Activated CD8-positive, alpha-beta T cell treated with anti-CD3 and anti-CD28 coated beads for 36 hours (primary cell): Measurements from ENCODE around the gene RFC5. TPM values are rescaled to one million over a fixed set of nuclear protein-coding genes. Genes with fewer than 3 reads are reported as not detected.

Source experiments
- ATAC-seq: fragments of 200-7000 bp; cut with Tn5 transposase; one replicate; pipeline ENCODE4 v1.10.0; 2021; ENCODE audit warnings: mild to moderate bottlenecking, moderate library complexity
- CTCF ChIA-PET: fragments of 350-600 bp; sonication (Branson Sonifier 250); formaldehyde crosslinking; loops from one replicate; lab custom pipeline; 2021; ENCODE audit warnings: antibody characterized with exemption; lab: Charles Lee
- POLR2A ChIA-PET: fragments of 350-600 bp; sonication (Branson Sonifier 250); formaldehyde crosslinking; loops from one replicate; lab custom pipeline; 2021; ENCODE audit warnings: antibody characterized with exemption; lab: Charles Lee
- DNase-seq: peaks from one replicate; pipeline ENCODE4 v3.0.0-alpha.2; 2020
- H3K27ac Mint-ChIP-seq: one replicate; pipeline ENCODE4 v1.8.0; 2021; ENCODE audit warnings: mild to moderate bottlenecking, mixed read lengths
- H3K27me3 Mint-ChIP-seq: one replicate; pipeline ENCODE4 v1.8.0; 2021; ENCODE audit warnings: mixed read lengths
- H3K36me3 Mint-ChIP-seq: one replicate; pipeline ENCODE4 v1.8.0; 2021; ENCODE audit warnings: low read depth, mixed read lengths
- H3K4me1 Mint-ChIP-seq: one replicate; pipeline ENCODE4 v1.8.0; 2021; ENCODE audit warnings: low read depth, mixed read lengths
- H3K4me3 Mint-ChIP-seq: one replicate; pipeline ENCODE4 v1.8.0; 2021; ENCODE audit warnings: mild to moderate bottlenecking, moderate library complexity, mixed read lengths
- H3K9me3 Mint-ChIP-seq: one replicate; pipeline ENCODE4 v1.8.0; 2021; ENCODE audit warnings: mixed read lengths
- intact Hi-C: fragments of 100-400 bp; cut with micrococcal nuclease; formaldehyde crosslinking; loops from one replicate; pipeline ENCODE4 v1.10.0; 2022
- total RNA-seq, 2 experiments: library from RNA; stranded (reverse); gene quantifications; one replicate each; pipeline ENCODE4 v1.2.3, GENCODE V29; 2021
- TF ChIP-seq, protein P1 (sequence below): fragments of 200-600 bp; IDR thresholded peaks from one replicate; pipeline ENCODE4 v1.8.0; 2022; ENCODE audit warnings: antibody characterized with exemption, mild to moderate bottlenecking

Gene RFC5
- total RNA-seq, 2 experiments from 2014 or later = 59.8 to 65.6 TPM

GRCh38 chr12:118029166-118029565 is 12.7 kb downstream of the RFC5 start:
- peaks cover 72% of the 10 kb centered on the region for H3K36me3 Mint-ChIP-seq
- intact Hi-C loops = no loop called here
- POLR2A ChIA-PET = no interaction called here
- H3K9me3 Mint-ChIP-seq = no peaks in the 10 kb centered on the region
- TF ChIP-seq, protein P1, sequence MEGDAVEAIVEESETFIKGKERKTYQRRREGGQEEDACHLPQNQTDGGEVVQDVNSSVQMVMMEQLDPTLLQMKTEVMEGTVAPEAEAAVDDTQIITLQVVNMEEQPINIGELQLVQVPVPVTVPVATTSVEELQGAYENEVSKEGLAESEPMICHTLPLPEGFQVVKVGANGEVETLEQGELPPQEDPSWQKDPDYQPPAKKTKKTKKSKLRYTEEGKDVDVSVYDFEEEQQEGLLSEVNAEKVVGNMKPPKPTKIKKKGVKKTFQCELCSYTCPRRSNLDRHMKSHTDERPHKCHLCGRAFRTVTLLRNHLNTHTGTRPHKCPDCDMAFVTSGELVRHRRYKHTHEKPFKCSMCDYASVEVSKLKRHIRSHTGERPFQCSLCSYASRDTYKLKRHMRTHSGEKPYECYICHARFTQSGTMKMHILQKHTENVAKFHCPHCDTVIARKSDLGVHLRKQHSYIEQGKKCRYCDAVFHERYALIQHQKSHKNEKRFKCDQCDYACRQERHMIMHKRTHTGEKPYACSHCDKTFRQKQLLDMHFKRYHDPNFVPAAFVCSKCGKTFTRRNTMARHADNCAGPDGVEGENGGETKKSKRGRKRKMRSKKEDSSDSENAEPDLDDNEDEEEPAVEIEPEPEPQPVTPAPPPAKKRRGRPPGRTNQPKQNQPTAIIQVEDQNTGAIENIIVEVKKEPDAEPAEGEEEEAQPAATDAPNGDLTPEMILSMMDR = no peak
- peaks cover 18% of the 10 kb centered on the region for H3K4me1 Mint-ChIP-seq
- no peak for DNase-seq
- CTCF ChIA-PET = no interaction called here
- no peak for ATAC-seq
- no peak overlapping the region for H3K4me3 Mint-ChIP-seq
- H3K27me3 Mint-ChIP-seq = no peaks in the 10 kb centered on the region
- H3K27ac Mint-ChIP-seq = peak overlapping the region; percentile 8

GRCh38 chr12:118032188-118032587 is 15.7 kb downstream of the RFC5 start:
- ATAC-seq = no peak
- peak overlapping the region; percentile 53 for H3K27ac Mint-ChIP-seq
- H3K4me3 Mint-ChIP-seq = no peak overlapping the region
- no peaks in the 10 kb centered on the region for H3K27me3 Mint-ChIP-seq
- TF ChIP-seq, protein P1 = no peak
- CTCF ChIA-PET = interaction anchor here (0.9 to 2.1 kb wide), 9 partner anchors 12 to 157 kb away, joined by 3 to 10 read pairs (median 4); partner anchors contain the start of gene RFC5
- peaks cover 76% of the 10 kb centered on the region for H3K36me3 Mint-ChIP-seq
- DNase-seq = no peak
- intact Hi-C loops = no loop called here
- H3K4me1 Mint-ChIP-seq = peaks cover 44% of the 10 kb centered on the region
- POLR2A ChIA-PET = interaction anchor here (0.9 to 1.9 kb wide), 4 partner anchors 10 to 27 kb away, joined by 3 to 10 read pairs (median 4); partner anchors contain the start of gene RFC5
- peaks cover 8% of the 10 kb centered on the region for H3K9me3 Mint-ChIP-seq

DNA sequence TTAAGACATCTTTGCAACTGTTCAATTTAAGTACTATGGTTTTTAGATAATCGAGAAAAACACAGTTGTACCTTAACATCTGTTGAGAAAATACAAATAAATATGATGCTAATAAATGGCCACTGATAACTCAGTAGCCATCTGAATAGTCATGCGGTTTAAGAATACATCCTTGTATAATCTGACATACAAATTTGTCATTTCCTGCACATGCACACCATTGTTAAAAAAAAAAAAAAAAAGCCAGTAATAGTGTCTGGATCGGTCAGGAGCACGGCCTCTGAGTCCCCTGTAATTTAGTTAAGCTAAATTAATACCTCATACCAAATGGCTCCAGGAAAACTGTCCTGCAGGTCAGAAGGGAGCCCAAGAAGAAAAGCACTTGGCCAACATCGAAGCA is 16.8 kb downstream of the RFC5 start:
- CTCF ChIA-PET = interaction anchor here (0.9 to 2.1 kb wide), 5 partner anchors 18 to 158 kb away, joined by 3 to 10 read pairs (median 5); no protein-coding TSS in a partner anchor

DNA sequence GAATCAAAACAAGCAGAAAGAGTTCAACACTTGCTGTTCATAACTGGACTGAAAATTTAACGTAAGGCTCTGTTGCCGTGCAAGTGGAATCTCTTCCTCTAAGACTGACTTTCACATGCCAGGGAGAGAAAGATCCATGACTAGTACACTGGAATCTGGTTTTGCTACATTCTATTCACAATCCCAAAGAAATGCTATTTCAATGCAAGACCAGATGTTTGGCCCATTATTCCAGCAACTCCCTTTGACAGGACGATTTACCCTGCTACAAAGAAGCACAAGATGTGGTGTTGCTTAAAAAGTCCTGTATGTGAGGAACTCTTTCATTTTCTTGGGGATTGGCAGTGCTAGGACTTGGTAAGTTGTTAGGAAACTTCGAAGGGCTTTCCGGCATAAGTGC is 17.4 kb downstream of the RFC5 start:
- Mint-ChIP-seq H3K4me3 (no peak overlapping the region), H3K4me1 (peaks cover 51% of the 10 kb centered on the region), H3K9me3 (peaks cover 8% of the 10 kb centered on the region), H3K36me3 (peaks cover 75% of the 10 kb centered on the region), H3K27ac (peak overlapping the region; percentile 91), H3K27me3 (no peaks in the 10 kb centered on the region)
- POLR2A ChIA-PET = interaction anchor here (1.1 to 2.6 kb wide), 3 partner anchors 16 to 28 kb away, joined by 5 to 11 read pairs (median 7); partner anchors contain the start of gene WSB2
- ATAC-seq (no peak), DNase-seq (no peak)
- TF ChIP-seq, protein P1 = no peak
- intact Hi-C loops = no loop called here
- CTCF ChIA-PET = interaction anchor here (1.5 to 2.2 kb wide), 3 partner anchors 18 to 31 kb away, joined by 3 to 6 read pairs (median 5); partner anchors contain the start of gene RFC5

More for the DNA sequence above, 16.8 kb downstream of the RFC5 start:
- Mint-ChIP-seq H3K36me3 (peaks cover 76% of the 10 kb centered on the region), H3K27ac (peak overlapping the region; percentile 64), H3K4me3 (no peak overlapping the region), H3K9me3 (peaks cover 8% of the 10 kb centered on the region), H3K27me3 (no peaks in the 10 kb centered on the region), H3K4me1 (peaks cover 51% of the 10 kb centered on the region)
- TF ChIP-seq, protein P1 = no peak
- intact Hi-C loops = no loop called here
- ATAC-seq (no peak), DNase-seq (no peak)
- POLR2A ChIA-PET = interaction anchor here (0.8 to 1.9 kb wide), 5 partner anchors 11 to 17 kb away, joined by 3 to 10 read pairs (median 4); partner anchors contain the start of gene RFC5
